Neuronal stem cell (in vitro differentiated cells): ENCODE measurements around the gene UXS1.
A peak's percentile ranks its signal among the peaks of the same experiment; 100 is the strongest.

Source experiments
- DNase-seq: peaks from one replicate; pipeline ENCODE4 v3.0.0-alpha.2; 2013; ENCODE audit warnings: low spot score
- H2AFZ ChIP-seq: one replicate; pipeline ENCODE4 v1.6.1; 2013; ENCODE audit warnings: mild to moderate bottlenecking, low read length, inconsistent platforms
- H2AK5ac ChIP-seq: 2 replicates; pipeline ENCODE4 v1.6.1; 2013; ENCODE audit warnings: low read depth, mild to moderate bottlenecking, inconsistent platforms, low read length, moderate library complexity, mixed read lengths
- H2BK120ac ChIP-seq: 2 replicates; pipeline ENCODE4 v1.6.1; 2013; ENCODE audit warnings: low read depth, mild to moderate bottlenecking, inconsistent platforms, low read length, moderate library complexity, mixed read lengths
- H2BK12ac ChIP-seq: one replicate; pipeline ENCODE4 v1.6.1; 2013; ENCODE audit warnings: low read length, inconsistent platforms
- H2BK15ac ChIP-seq: 2 replicates; pipeline ENCODE4 v1.6.1; 2013; ENCODE audit warnings: mild to moderate bottlenecking, low read length, inconsistent platforms, mixed read lengths
- H2BK5ac ChIP-seq: one replicate; pipeline ENCODE4 v1.6.1; 2013; ENCODE audit warnings: inconsistent platforms, mild to moderate bottlenecking, low read length, moderate library complexity
- H3K14ac ChIP-seq: one replicate; pipeline ENCODE4 v1.6.1; 2013; ENCODE audit warnings: low read length, inconsistent platforms
- H3K18ac ChIP-seq: 2 replicates; pipeline ENCODE4 v1.6.1; 2013; ENCODE audit warnings: low read length, inconsistent platforms
- H3K23ac ChIP-seq: 2 replicates; pipeline ENCODE4 v1.6.1; 2013; ENCODE audit warnings: low read depth, mild to moderate bottlenecking, mixed read lengths, low read length, inconsistent platforms; ENCODE audit not compliant: poor library complexity
- H3K27ac ChIP-seq: replicated peaks from 3 replicates; pipeline ENCODE4 v1.5.1; 2013; ENCODE audit warnings: low read length, inconsistent platforms
- H3K27me3 ChIP-seq, 3 experiments: 2 replicates each; pipeline ENCODE4 v1.6.1; 2013; ENCODE audit warnings: low read length in 3 of 3, mild to moderate bottlenecking in 2 of 3, inconsistent platforms in 1 of 3, low read depth in 1 of 3, mixed read lengths in 1 of 3, moderate library complexity in 1 of 3; ENCODE audit not compliant: control insufficient read depth in 3 of 3, insufficient read depth in 3 of 3
- H3K36me3 ChIP-seq, 2 donors: replicated peaks in 1 of 2; 2 replicates each; pipeline ENCODE4 v1.6.1; 2013; ENCODE audit warnings: low read length in 2 of 2; ENCODE audit not compliant: control insufficient read depth in 2 of 2, insufficient read depth in 2 of 2
- H3K4ac ChIP-seq: 2 replicates; pipeline ENCODE4 v1.6.1; 2013; ENCODE audit warnings: inconsistent platforms, mild to moderate bottlenecking, low read length, moderate library complexity
- H3K4me1 ChIP-seq, 2 donors: 1 replicate in 1 of 2; 2 replicates in 1 of 2; pipeline ENCODE4 v1.6.1; 2013; ENCODE audit warnings: low read length in 2 of 2, low read depth in 1 of 2; ENCODE audit not compliant: control insufficient read depth in 2 of 2, insufficient read depth in 1 of 2
- H3K4me2 ChIP-seq: one replicate; pipeline ENCODE4 v1.6.1; 2013; ENCODE audit warnings: mild to moderate bottlenecking, low read length, inconsistent platforms; ENCODE audit not compliant: insufficient read depth, poor library complexity, severe bottlenecking
- H3K4me3 ChIP-seq, 2 donors: 2 replicates each; pipeline ENCODE4 v1.5.1; 2013; ENCODE audit warnings: low read length in 2 of 2, mild to moderate bottlenecking in 2 of 2, inconsistent platforms in 1 of 2, moderate library complexity in 1 of 2
- H3K79me1 ChIP-seq: one replicate; pipeline ENCODE4 v1.6.1; 2013; ENCODE audit warnings: low read depth, mild to moderate bottlenecking, inconsistent platforms, low read length, moderate library complexity
- H3K9ac ChIP-seq: one replicate; pipeline ENCODE4 v1.6.1; 2013; ENCODE audit warnings: mild to moderate bottlenecking, low read depth, low read length, inconsistent platforms; ENCODE audit not compliant: poor library complexity
- H3K9me3 ChIP-seq, 2 donors: replicated peaks in 1 of 2; 2 replicates each; pipeline versions ENCODE3 to v1.6.1; 2013; ENCODE audit warnings: low read length in 2 of 2, mild to moderate bottlenecking in 2 of 2, inconsistent platforms in 1 of 2, low read depth in 1 of 2, mixed read lengths in 1 of 2, moderate library complexity in 1 of 2; ENCODE audit not compliant: control insufficient read depth in 2 of 2, insufficient read depth in 1 of 2
- H4K8ac ChIP-seq: one replicate; pipeline ENCODE4 v1.6.1; 2013; ENCODE audit warnings: low read depth, mild to moderate bottlenecking, inconsistent platforms, low read length, moderate library complexity
- H4K91ac ChIP-seq: one replicate; pipeline ENCODE4 v1.6.1; 2013; ENCODE audit warnings: low read length, low read depth, mild to moderate bottlenecking, inconsistent platforms; ENCODE audit not compliant: poor library complexity
- WGBS, 2 donors: extraction: QIAGEN DNeasy Blood & Tissue Kit; methylation state at CpG; one replicate each; pipeline ENCODE4 v1.1.7; 2013; ENCODE audit warnings: missing lambda C conversion rate in 2 of 2, mixed read lengths in 1 of 2; ENCODE audit not compliant: insufficient read length in 2 of 2, insufficient replicate concordance in 1 of 2; ENCODE audit errors: extremely low coverage in 2 of 2; 5-methylcytosine and 5-hydroxymethylcytosine counted together

The UXS1 gene

GRCh38 chr2:106111882-106112571, 82.1 kb downstream of the UXS1 start:
- Histone ChIP-seq H2BK120ac (no peak overlapping the region), H4K91ac (no peak overlapping the region), H3K4ac (no peak overlapping the region), H2AK5ac (no peak overlapping the region), H2BK5ac (no peak overlapping the region), H3K9ac (no peak overlapping the region), H3K14ac (no peak overlapping the region), H2AFZ (no peak overlapping the region), H4K8ac (no peak overlapping the region), H2BK12ac (no peak overlapping the region), H3K4me1 (peaks cover 8 to 19% of the 10 kb centered on the region in 2 donors), H3K9me3 (no peaks in the 10 kb centered on the region), H2BK15ac (no peak overlapping the region), H3K27me3 (no peaks in the 10 kb centered on the region), H3K4me2 (no peak overlapping the region), H3K27ac (no peak overlapping the region), H3K36me3 (peaks cover 38 to 82% of the 10 kb centered on the region in 2 donors), H3K23ac (no peak overlapping the region), H3K4me3 (no peak overlapping the region), H3K79me1 (peaks cover 3% of the 10 kb centered on the region), H3K18ac (no peak overlapping the region)
- DNase-seq: no peak
- WGBS, 2 donors: no CpG with 5 or more reads among the region's 14 CpGs

GRCh38 chr2:106109675-106110424, 84.3 kb downstream of the UXS1 start:
- H2BK120ac ChIP-seq: no peak overlapping the region
- H3K4ac ChIP-seq: no peak overlapping the region
- H2BK12ac ChIP-seq: no peak overlapping the region
- no peak overlapping the region for H3K18ac ChIP-seq
- no peak overlapping the region for H2AK5ac ChIP-seq
- H3K36me3 ChIP-seq: peaks cover 33 to 84% of the 10 kb centered on the region in 2 donors
- no peak overlapping the region for H3K23ac ChIP-seq
- no peak overlapping the region for H3K14ac ChIP-seq
- no peak overlapping the region for H3K4me2 ChIP-seq
- peaks cover 5 to 15% of the 10 kb centered on the region in 2 donors for H3K4me1 ChIP-seq
- no peaks in the 10 kb centered on the region for H3K9me3 ChIP-seq
- no peak overlapping the region for H3K9ac ChIP-seq
- H2BK15ac ChIP-seq: no peak overlapping the region
- H4K8ac ChIP-seq: no peak overlapping the region
- no peak for DNase-seq
- H3K79me1 ChIP-seq: no peaks in the 10 kb centered on the region
- H3K4me3 ChIP-seq: no peak overlapping the region
- no CpG with 5 or more reads among the region's 13 CpGs for WGBS, 2 donors
- no peak overlapping the region for H4K91ac ChIP-seq
- H3K27ac ChIP-seq: peak overlapping the region; percentile 25
- no peak overlapping the region for H2BK5ac ChIP-seq
- H3K27me3 ChIP-seq: no peaks in the 10 kb centered on the region
- H2AFZ ChIP-seq: no peak overlapping the region

GRCh38 chr2:106108791-106109190, 85.3 kb downstream of the UXS1 start:
- WGBS, 2 donors: no CpG with 5 or more reads among the region's 7 CpGs
- H3K4me3 ChIP-seq: no peak overlapping the region
- no peaks in the 10 kb centered on the region for H3K9me3 ChIP-seq
- no peak overlapping the region for H2AK5ac ChIP-seq
- no peak overlapping the region for H3K23ac ChIP-seq
- no peak for DNase-seq
- no peak overlapping the region for H3K9ac ChIP-seq
- H3K27ac ChIP-seq: no peak overlapping the region
- no peak overlapping the region for H3K4ac ChIP-seq
- H3K79me1 ChIP-seq: no peaks in the 10 kb centered on the region
- H2BK5ac ChIP-seq: no peak overlapping the region
- H4K8ac ChIP-seq: peak overlapping the region; percentile 56
- no peak overlapping the region for H2AFZ ChIP-seq
- H3K4me1 ChIP-seq: peaks cover 5 to 15% of the 10 kb centered on the region in 2 donors
- no peak overlapping the region for H4K91ac ChIP-seq
- no peak overlapping the region for H2BK15ac ChIP-seq
- no peaks in the 10 kb centered on the region for H3K27me3 ChIP-seq
- H3K18ac ChIP-seq: no peak overlapping the region
- H3K14ac ChIP-seq: no peak overlapping the region
- peaks cover 33 to 87% of the 10 kb centered on the region in 2 donors for H3K36me3 ChIP-seq
- no peak overlapping the region for H2BK120ac ChIP-seq
- no peak overlapping the region for H3K4me2 ChIP-seq
- no peak overlapping the region for H2BK12ac ChIP-seq

GRCh38 chr2:106108351-106108750, 85.8 kb downstream of the UXS1 start:
- no peak for DNase-seq
- WGBS, 2 donors: no CpG with 5 or more reads among the region's 6 CpGs

More at GRCh38 chr2:106108351-106108750, 85.8 kb downstream of the UXS1 start:
- no peak overlapping the region for H3K4ac ChIP-seq
- H2AFZ ChIP-seq: no peak overlapping the region
- no peak overlapping the region for H3K4me3 ChIP-seq
- H2BK15ac ChIP-seq: no peak overlapping the region
- H3K4me2 ChIP-seq: no peak overlapping the region
- H3K9me3 ChIP-seq: no peaks in the 10 kb centered on the region
- no peak overlapping the region for H2AK5ac ChIP-seq
- H2BK5ac ChIP-seq: no peak overlapping the region
- no peak overlapping the region for H3K23ac ChIP-seq
- H3K27me3 ChIP-seq: no peaks in the 10 kb centered on the region
- no peak overlapping the region for H3K27ac ChIP-seq
- peaks cover 5 to 15% of the 10 kb centered on the region in 2 donors for H3K4me1 ChIP-seq
- H3K36me3 ChIP-seq: peaks cover 33 to 86% of the 10 kb centered on the region in 2 donors
- H2BK12ac ChIP-seq: no peak overlapping the region
- H3K18ac ChIP-seq: no peak overlapping the region
- H2BK120ac ChIP-seq: no peak overlapping the region
- no peaks in the 10 kb centered on the region for H3K79me1 ChIP-seq
- no peak overlapping the region for H3K14ac ChIP-seq
- no peak overlapping the region for H4K91ac ChIP-seq
- H3K9ac ChIP-seq: no peak overlapping the region
- peak overlapping the region; percentile 56 for H4K8ac ChIP-seq
